Liver (tissue), 9 donors: Measurements from ENCODE around the gene ST6GAL1. TPM values are rescaled to one million over a fixed set of nuclear protein-coding genes. Genes with fewer than 3 reads are reported as not detected.

Source experiments
- DNase-seq: peaks from one replicate; pipeline ENCODE4 v3.0.0-alpha.2; 2017; ENCODE audit warnings: low spot score
- H3K27ac ChIP-seq, 2 donors: one replicate each; pipeline ENCODE4 v1.7.0; 2013; ENCODE audit warnings: inconsistent platforms in 2 of 2, low read length in 2 of 2, control low read depth in 1 of 2, low read depth in 1 of 2, mild to moderate bottlenecking in 1 of 2
- H3K27me3 ChIP-seq, 4 donors: one replicate each; pipeline versions ENCODE4 v1.6.1 to v1.7.0; 2013; ENCODE audit warnings: low read length in 3 of 4, inconsistent platforms in 1 of 4, mild to moderate bottlenecking in 1 of 4, moderate library complexity in 1 of 4; ENCODE audit not compliant: control insufficient read depth in 4 of 4, insufficient read depth in 4 of 4
- H3K36me3 ChIP-seq, 4 donors: one replicate each; pipeline versions ENCODE4 v1.6.1 to v1.7.0; 2013; ENCODE audit warnings: low read length in 3 of 4, mild to moderate bottlenecking in 3 of 4, low read depth in 1 of 4, moderate library complexity in 1 of 4; ENCODE audit not compliant: control insufficient read depth in 4 of 4, insufficient read depth in 3 of 4
- H3K4me1 ChIP-seq, 4 donors: one replicate each; pipeline versions ENCODE4 v1.6.1 to v1.7.0; 2013; ENCODE audit warnings: low read length in 3 of 4, mild to moderate bottlenecking in 3 of 4, moderate library complexity in 1 of 4; ENCODE audit not compliant: control insufficient read depth in 4 of 4, insufficient read depth in 4 of 4
- H3K4me3 ChIP-seq, 3 donors: one replicate each; pipeline versions ENCODE4 v1.6.1 to v1.7.0; 2013; ENCODE audit warnings: low read length in 3 of 3, control low read depth in 1 of 3, low read depth in 1 of 3, mild to moderate bottlenecking in 1 of 3
- H3K9ac ChIP-seq, 2 donors: one replicate each; pipeline ENCODE4 v1.7.0; 2013; ENCODE audit warnings: low read length in 2 of 2, mild to moderate bottlenecking in 2 of 2, moderate library complexity in 2 of 2, control low read depth in 1 of 2, low read depth in 1 of 2
- H3K9me3 ChIP-seq, 4 donors: one replicate each; pipeline versions ENCODE4 v1.6.1 to v1.7.0; 2013; ENCODE audit warnings: low read length in 3 of 4; ENCODE audit not compliant: control insufficient read depth in 4 of 4
- EGR1 ChIP-seq, 2 donors: IDR thresholded peaks; 2 replicates each; pipeline ENCODE4 v1.6.1; 2016 to 2018; ENCODE audit warnings: antibody characterized with exemption in 2 of 2, low read depth in 2 of 2
- FOXA1 ChIP-seq: IDR thresholded peaks from 2 replicates; pipeline ENCODE4 v1.6.1; 2016; ENCODE audit warnings: antibody characterized with exemption
- FOXA2 ChIP-seq: IDR thresholded peaks from 2 replicates; pipeline ENCODE4 v1.6.1; 2016; ENCODE audit warnings: antibody characterized with exemption
- GABPA ChIP-seq, 2 donors: IDR thresholded peaks in 1 of 2; conservative IDR thresholded peaks in 1 of 2; 2 replicates each; pipeline ENCODE4 v1.6.1; 2016; ENCODE audit warnings: antibody characterized with exemption in 2 of 2, mild to moderate bottlenecking in 1 of 2, moderate library complexity in 1 of 2
- HNF4A ChIP-seq, 2 donors: conservative IDR thresholded peaks; 2 replicates each; pipeline ENCODE4 v1.6.1; 2016; ENCODE audit warnings: antibody characterized with exemption in 2 of 2, mild to moderate bottlenecking in 2 of 2
- HNF4G ChIP-seq: IDR thresholded peaks from 2 replicates; pipeline ENCODE4 v1.6.1; 2016; ENCODE audit warnings: antibody characterized with exemption
- JUND ChIP-seq, 2 donors: IDR thresholded peaks; 2 replicates each; pipeline ENCODE4 v1.6.1; 2016; ENCODE audit warnings: antibody characterized with exemption in 2 of 2
- NR2F2 ChIP-seq: IDR thresholded peaks from 2 replicates; pipeline ENCODE4 v1.6.1; 2016; ENCODE audit warnings: antibody characterized with exemption
- RAD21 ChIP-seq, 2 donors: IDR thresholded peaks; 2 replicates each; pipeline ENCODE4 v1.6.1; 2016; ENCODE audit warnings: antibody characterized with exemption in 2 of 2, mild to moderate bottlenecking in 2 of 2
- RXRA ChIP-seq, 2 donors: IDR thresholded peaks; 2 replicates each; pipeline ENCODE4 v1.6.1; 2017 to 2018; ENCODE audit warnings: antibody characterized with exemption in 2 of 2, mild to moderate bottlenecking in 1 of 2
- SP1 ChIP-seq: IDR thresholded peaks from 2 replicates; pipeline ENCODE4 v1.6.1; 2018; ENCODE audit warnings: antibody characterized with exemption, mild to moderate bottlenecking
- TAF1 ChIP-seq: conservative IDR thresholded peaks from 2 replicates; pipeline ENCODE4 v1.6.1; 2016; ENCODE audit warnings: antibody characterized with exemption, mild to moderate bottlenecking
- YY1 ChIP-seq: IDR thresholded peaks from 2 replicates; pipeline ENCODE4 v1.6.1; 2016; ENCODE audit warnings: antibody characterized with exemption, mild to moderate bottlenecking
- WGBS: extraction: QIAGEN DNeasy Blood & Tissue Kit; methylation state at CpG from one replicate; pipeline ENCODE4 v1.1.7; 2013; 5-methylcytosine and 5-hydroxymethylcytosine counted together
- polyA plus RNA-seq, 2 donors: library from polyadenylated mRNA; stranded (reverse) in 1 of 2; unstranded in 1 of 2; fragments of 200-250 nt in 1 of 2; fragments of >200 nt in 1 of 2; fragmentation: Nextera tagmentation in 1 of 2; extraction: Ambion mirVana in 1 of 2; gene quantifications; one replicate each; pipeline versions ENCODE4 v1.2.1 to v1.2.3, GENCODE V29; 2013 to 2015
- total RNA-seq, 2 donors: library from RNA; depleted of rRNA; stranded (reverse); fragments of >200 nt; gene quantifications; one replicate each; pipeline ENCODE4 v1.2.3, GENCODE V29; 2014
- TF ChIP-seq, protein P1 (sequence below): IDR thresholded peaks from 2 replicates; pipeline ENCODE4 v1.6.1; 2016; ENCODE audit warnings: antibody characterized with exemption, mild to moderate bottlenecking
- TF ChIP-seq, protein P2 (sequence below): IDR thresholded peaks from 2 replicates; pipeline ENCODE4 v1.6.1; 2016; ENCODE audit warnings: antibody characterized with exemption
- TF ChIP-seq, protein P3 (sequence below): IDR thresholded peaks from 2 replicates; pipeline ENCODE4 v1.6.1; 2016; ENCODE audit warnings: antibody characterized with exemption
- TF ChIP-seq, protein P4 (sequence below): IDR thresholded peaks from 2 replicates; pipeline ENCODE4 v1.6.1; 2016; ENCODE audit warnings: antibody characterized with exemption
- TF ChIP-seq, protein P5 (sequence below): fragments of 150-350 bp; IDR thresholded peaks from 2 replicates; pipeline ENCODE4 v1.5.1; 2017; ENCODE audit warnings: improper control_type of control experiment, low read depth, low read length; ENCODE audit not compliant: missing input control
- donor health status: healthy.
- donor health status: healthy.
- donor health status: healthy.
- donor health status: healthy.
- donor health status: healthy.

Gene ST6GAL1
- total and polyA plus RNA-seq, 4 donors = 102 to 425 (median 328) TPM

DNA sequence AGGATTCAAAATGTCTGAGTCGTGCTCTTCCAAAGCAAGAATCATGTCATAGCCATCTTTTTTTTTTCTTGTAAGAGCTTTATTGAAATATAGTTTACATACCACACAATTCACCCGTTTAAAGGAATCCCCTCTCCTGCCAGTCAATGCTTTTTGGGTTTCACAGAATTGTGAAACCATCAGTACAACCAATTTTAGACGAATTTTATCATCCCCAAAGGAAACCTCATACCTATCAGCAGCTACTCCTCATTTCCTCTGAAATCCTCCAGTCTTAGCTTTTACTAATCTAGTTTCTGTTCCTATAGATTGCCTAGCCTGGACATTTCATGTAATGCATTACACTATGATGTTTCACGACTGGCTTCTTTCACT is 48.2 kb upstream of the ST6GAL1 start:
- no peaks in the 10 kb centered on the region for H3K9me3 ChIP-seq
- H3K4me1 ChIP-seq = no peaks in the 10 kb centered on the region
- no peak overlapping the region for H3K9ac ChIP-seq
- H3K27me3 ChIP-seq = no peaks in the 10 kb centered on the region
- no peak for DNase-seq
- no peaks in the 10 kb centered on the region for H3K36me3 ChIP-seq
- H3K4me3 ChIP-seq = no peak overlapping the region
- TF ChIP-seq HNF4A (conservative IDR thresholded peaks at IDR 0.05) (no peak), EGR1 (IDR thresholded peaks at IDR 0.05; ENCODE audit: low read depth in 2 of 2) (no peak), TAF1 (no peak), SP1 (no peak), FOXA2 (no peak), GABPA (IDR thresholded peaks at IDR 0.05 in 1 of 2, conservative IDR thresholded peaks at IDR 0.05 in 1 of 2) (no peak), HNF4G (no peak), YY1 (no peak), NR2F2 (no peak), FOXA1 (no peak), JUND (IDR thresholded peaks at IDR 0.05) (no peak), RAD21 (IDR thresholded peaks at IDR 0.05) (no peak), RXRA (IDR thresholded peaks at IDR 0.05) (no peak)
- TF ChIP-seq, protein P1, sequence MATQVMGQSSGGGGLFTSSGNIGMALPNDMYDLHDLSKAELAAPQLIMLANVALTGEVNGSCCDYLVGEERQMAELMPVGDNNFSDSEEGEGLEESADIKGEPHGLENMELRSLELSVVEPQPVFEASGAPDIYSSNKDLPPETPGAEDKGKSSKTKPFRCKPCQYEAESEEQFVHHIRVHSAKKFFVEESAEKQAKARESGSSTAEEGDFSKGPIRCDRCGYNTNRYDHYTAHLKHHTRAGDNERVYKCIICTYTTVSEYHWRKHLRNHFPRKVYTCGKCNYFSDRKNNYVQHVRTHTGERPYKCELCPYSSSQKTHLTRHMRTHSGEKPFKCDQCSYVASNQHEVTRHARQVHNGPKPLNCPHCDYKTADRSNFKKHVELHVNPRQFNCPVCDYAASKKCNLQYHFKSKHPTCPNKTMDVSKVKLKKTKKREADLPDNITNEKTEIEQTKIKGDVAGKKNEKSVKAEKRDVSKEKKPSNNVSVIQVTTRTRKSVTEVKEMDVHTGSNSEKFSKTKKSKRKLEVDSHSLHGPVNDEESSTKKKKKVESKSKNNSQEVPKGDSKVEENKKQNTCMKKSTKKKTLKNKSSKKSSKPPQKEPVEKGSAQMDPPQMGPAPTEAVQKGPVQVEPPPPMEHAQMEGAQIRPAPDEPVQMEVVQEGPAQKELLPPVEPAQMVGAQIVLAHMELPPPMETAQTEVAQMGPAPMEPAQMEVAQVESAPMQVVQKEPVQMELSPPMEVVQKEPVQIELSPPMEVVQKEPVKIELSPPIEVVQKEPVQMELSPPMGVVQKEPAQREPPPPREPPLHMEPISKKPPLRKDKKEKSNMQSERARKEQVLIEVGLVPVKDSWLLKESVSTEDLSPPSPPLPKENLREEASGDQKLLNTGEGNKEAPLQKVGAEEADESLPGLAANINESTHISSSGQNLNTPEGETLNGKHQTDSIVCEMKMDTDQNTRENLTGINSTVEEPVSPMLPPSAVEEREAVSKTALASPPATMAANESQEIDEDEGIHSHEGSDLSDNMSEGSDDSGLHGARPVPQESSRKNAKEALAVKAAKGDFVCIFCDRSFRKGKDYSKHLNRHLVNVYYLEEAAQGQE = no peak
- TF ChIP-seq, protein P2, sequence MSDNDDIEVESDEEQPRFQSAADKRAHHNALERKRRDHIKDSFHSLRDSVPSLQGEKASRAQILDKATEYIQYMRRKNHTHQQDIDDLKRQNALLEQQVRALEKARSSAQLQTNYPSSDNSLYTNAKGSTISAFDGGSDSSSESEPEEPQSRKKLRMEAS = no peak
- TF ChIP-seq, protein P3, sequence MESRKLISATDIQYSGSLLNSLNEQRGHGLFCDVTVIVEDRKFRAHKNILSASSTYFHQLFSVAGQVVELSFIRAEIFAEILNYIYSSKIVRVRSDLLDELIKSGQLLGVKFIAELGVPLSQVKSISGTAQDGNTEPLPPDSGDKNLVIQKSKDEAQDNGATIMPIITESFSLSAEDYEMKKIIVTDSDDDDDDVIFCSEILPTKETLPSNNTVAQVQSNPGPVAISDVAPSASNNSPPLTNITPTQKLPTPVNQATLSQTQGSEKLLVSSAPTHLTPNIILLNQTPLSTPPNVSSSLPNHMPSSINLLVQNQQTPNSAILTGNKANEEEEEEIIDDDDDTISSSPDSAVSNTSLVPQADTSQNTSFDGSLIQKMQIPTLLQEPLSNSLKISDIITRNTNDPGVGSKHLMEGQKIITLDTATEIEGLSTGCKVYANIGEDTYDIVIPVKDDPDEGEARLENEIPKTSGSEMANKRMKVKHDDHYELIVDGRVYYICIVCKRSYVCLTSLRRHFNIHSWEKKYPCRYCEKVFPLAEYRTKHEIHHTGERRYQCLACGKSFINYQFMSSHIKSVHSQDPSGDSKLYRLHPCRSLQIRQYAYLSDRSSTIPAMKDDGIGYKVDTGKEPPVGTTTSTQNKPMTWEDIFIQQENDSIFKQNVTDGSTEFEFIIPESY = no peak
- TF ChIP-seq, protein P4, sequence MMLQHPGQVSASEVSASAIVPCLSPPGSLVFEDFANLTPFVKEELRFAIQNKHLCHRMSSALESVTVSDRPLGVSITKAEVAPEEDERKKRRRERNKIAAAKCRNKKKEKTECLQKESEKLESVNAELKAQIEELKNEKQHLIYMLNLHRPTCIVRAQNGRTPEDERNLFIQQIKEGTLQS = no peak
- TF ChIP-seq, protein P5, sequence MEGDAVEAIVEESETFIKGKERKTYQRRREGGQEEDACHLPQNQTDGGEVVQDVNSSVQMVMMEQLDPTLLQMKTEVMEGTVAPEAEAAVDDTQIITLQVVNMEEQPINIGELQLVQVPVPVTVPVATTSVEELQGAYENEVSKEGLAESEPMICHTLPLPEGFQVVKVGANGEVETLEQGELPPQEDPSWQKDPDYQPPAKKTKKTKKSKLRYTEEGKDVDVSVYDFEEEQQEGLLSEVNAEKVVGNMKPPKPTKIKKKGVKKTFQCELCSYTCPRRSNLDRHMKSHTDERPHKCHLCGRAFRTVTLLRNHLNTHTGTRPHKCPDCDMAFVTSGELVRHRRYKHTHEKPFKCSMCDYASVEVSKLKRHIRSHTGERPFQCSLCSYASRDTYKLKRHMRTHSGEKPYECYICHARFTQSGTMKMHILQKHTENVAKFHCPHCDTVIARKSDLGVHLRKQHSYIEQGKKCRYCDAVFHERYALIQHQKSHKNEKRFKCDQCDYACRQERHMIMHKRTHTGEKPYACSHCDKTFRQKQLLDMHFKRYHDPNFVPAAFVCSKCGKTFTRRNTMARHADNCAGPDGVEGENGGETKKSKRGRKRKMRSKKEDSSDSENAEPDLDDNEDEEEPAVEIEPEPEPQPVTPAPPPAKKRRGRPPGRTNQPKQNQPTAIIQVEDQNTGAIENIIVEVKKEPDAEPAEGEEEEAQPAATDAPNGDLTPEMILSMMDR = no peak
- WGBS = 66% methylated on average over 4 of the region's 4 CpGs
- no peak overlapping the region for H3K27ac ChIP-seq
